K562 (cell line): ENCODE results near the gene ZSCAN26. TPM values are rescaled to one million over a fixed set of nuclear protein-coding genes. Genes with fewer than 3 reads are reported as not detected.

Experiments used
- CXXC5 ChIP-seq: fragments of 250-450 bp; sonication (Bioruptor Pico); IDR thresholded peaks from 2 replicates; pipeline ENCODE4 v1.8.0; 2022; ENCODE audit warnings: inconsistent platforms, mild to moderate bottlenecking, moderate library complexity
- ETV6 ChIP-seq, 3 experiments: fragments of 150-350 bp in 1 of 3; sonication (generic) in 1 of 3; formaldehyde crosslinking in 1 of 3; IDR thresholded peaks; 2 replicates each; pipeline versions ENCODE4 v1.6.1 to v1.8.0; 2014 to 2022; ENCODE audit warnings: borderline replicate concordance in 2 of 3, low read depth in 2 of 3, antibody characterized with exemption in 1 of 3, low read length in 1 of 3, mild to moderate bottlenecking in 1 of 3, missing genetic modification reagents in 1 of 3
- JUND ChIP-seq, 2 experiments: IDR thresholded peaks; 2 replicates in 1 of 2; 3 replicates in 1 of 2; pipeline ENCODE4 v1.6.1; 2011; ENCODE audit warnings: borderline replicate concordance in 2 of 2, low read depth in 2 of 2, low read length in 2 of 2, improper control_type of control experiment in 1 of 2, missing biosample characterization in 1 of 2, missing genetic modification characterization in 1 of 2, missing genetic modification reagents in 1 of 2
- KLF6 ChIP-seq: fragments of 250-450 bp; sonication (Bioruptor Pico); IDR thresholded peaks from 2 replicates; pipeline ENCODE4 v1.4.0; 2020; ENCODE audit warnings: mild to moderate bottlenecking, moderate library complexity, borderline replicate concordance
- PRDM10 ChIP-seq: fragments of 450-650 bp; IDR thresholded peaks from 2 replicates; pipeline ENCODE4 v1.6.1; 2018; ENCODE audit not compliant: partially characterized antibody
- RCOR1 ChIP-seq, 2 experiments: IDR thresholded peaks; 2 replicates each; pipeline ENCODE4 v1.6.1; 2012; ENCODE audit warnings: low read depth in 2 of 2, low read length in 2 of 2, borderline replicate concordance in 1 of 2, improper control_type of control experiment in 1 of 2
- SIN3A ChIP-seq, 2 experiments: fragments of 150-350 bp in 1 of 2; IDR thresholded peaks; 2 replicates each; pipeline ENCODE4 v1.6.1; 2011 to 2016; ENCODE audit warnings: borderline replicate concordance in 2 of 2, low read depth in 2 of 2, low read length in 2 of 2, mild to moderate bottlenecking in 2 of 2, moderate library complexity in 2 of 2; ENCODE audit not compliant: control insufficient read depth in 1 of 2
- SMARCC2 ChIP-seq: fragments of 450-650 bp; IDR thresholded peaks from 2 replicates; pipeline ENCODE4 v1.6.1; 2017; ENCODE audit warnings: antibody characterized with exemption, moderate library complexity, mild to moderate bottlenecking, low read depth
- TRIM24 ChIP-seq, 2 experiments: fragments of 450-650 bp; IDR thresholded peaks; 2 replicates each; pipeline ENCODE4 v1.6.1; 2016
- ZFX ChIP-seq: sonication (generic); formaldehyde crosslinking; IDR thresholded peaks from 2 replicates; pipeline ENCODE4 v1.8.0; 2022; ENCODE audit warnings: mild to moderate bottlenecking, missing genetic modification reagents, moderate library complexity
- ZNF239 ChIP-seq: fragments of 250-450 bp; sonication (Bioruptor Pico); IDR thresholded peaks from 2 replicates; pipeline ENCODE4 v1.4.0; 2020; ENCODE audit warnings: mild to moderate bottlenecking
- ZNF589 ChIP-seq: fragments of 200-800 bp; sonication (Bioruptor generic); IDR thresholded peaks from 2 replicates; pipeline ENCODE4 v1.6.1; 2016; ENCODE audit warnings: low read depth, missing genetic modification characterization, missing compliant biosample characterization
- ZNF76 ChIP-seq: fragments of 250-450 bp; sonication (Bioruptor Pico); IDR thresholded peaks from 2 replicates; pipeline ENCODE4 v1.4.0; 2020; ENCODE audit warnings: mild to moderate bottlenecking, moderate library complexity, borderline replicate concordance
- polyA plus RNA-seq, 8 experiments: library from polyadenylated mRNA; depleted of rRNA in 4 of 8; stranded (reverse) in 5 of 8; unstranded in 3 of 8; fragments of >200 nt; fragmentation: Nextera tagmentation in 2 of 8; fragmentation: Illumina TruSeq in 1 of 8; extraction: Ambion mirVana in 2 of 8; extraction: Trizol in 1 of 8; gene quantifications; 2 replicates each; pipeline versions ENCODE4 v1.2.1 to v1.2.3, GENCODE V29; 2011 to 2014; ENCODE audit warnings: inconsistent platforms in 1 of 8, missing spikeins in 1 of 8
- total RNA-seq, 7 experiments: library from RNA; depleted of rRNA in 6 of 7; stranded (reverse); fragments of >200 nt in 6 of 7; fragmentation: Illumina TruSeq in 2 of 7; extraction: Trizol in 2 of 7; gene quantifications; 2 replicates each; pipeline versions ENCODE4 v1.2.1 to v1.2.3, GENCODE V29; 2011 to 2021; ENCODE audit warnings: low replicate concordance in 1 of 7
- TF ChIP-seq, protein P1 (sequence below): fragments of 250-450 bp; sonication (Bioruptor Pico); IDR thresholded peaks from 2 replicates; pipeline ENCODE4 v1.9.0; 2021; ENCODE audit warnings: mild to moderate bottlenecking, inconsistent platforms
- TF ChIP-seq, protein P2 (sequence below): fragments of 450-650 bp; formaldehyde crosslinking; IDR thresholded peaks from 2 replicates; pipeline ENCODE4 v1.4.0; 2020; ENCODE audit warnings: mild to moderate bottlenecking

The ZSCAN26 gene
- total and polyA plus RNA-seq, 9 of the 15 experiments (the other 6 are each of a cell fraction or from before 2014, with no cell fraction given): 5.9 to 14.2 (median 10.5) TPM

DNA sequence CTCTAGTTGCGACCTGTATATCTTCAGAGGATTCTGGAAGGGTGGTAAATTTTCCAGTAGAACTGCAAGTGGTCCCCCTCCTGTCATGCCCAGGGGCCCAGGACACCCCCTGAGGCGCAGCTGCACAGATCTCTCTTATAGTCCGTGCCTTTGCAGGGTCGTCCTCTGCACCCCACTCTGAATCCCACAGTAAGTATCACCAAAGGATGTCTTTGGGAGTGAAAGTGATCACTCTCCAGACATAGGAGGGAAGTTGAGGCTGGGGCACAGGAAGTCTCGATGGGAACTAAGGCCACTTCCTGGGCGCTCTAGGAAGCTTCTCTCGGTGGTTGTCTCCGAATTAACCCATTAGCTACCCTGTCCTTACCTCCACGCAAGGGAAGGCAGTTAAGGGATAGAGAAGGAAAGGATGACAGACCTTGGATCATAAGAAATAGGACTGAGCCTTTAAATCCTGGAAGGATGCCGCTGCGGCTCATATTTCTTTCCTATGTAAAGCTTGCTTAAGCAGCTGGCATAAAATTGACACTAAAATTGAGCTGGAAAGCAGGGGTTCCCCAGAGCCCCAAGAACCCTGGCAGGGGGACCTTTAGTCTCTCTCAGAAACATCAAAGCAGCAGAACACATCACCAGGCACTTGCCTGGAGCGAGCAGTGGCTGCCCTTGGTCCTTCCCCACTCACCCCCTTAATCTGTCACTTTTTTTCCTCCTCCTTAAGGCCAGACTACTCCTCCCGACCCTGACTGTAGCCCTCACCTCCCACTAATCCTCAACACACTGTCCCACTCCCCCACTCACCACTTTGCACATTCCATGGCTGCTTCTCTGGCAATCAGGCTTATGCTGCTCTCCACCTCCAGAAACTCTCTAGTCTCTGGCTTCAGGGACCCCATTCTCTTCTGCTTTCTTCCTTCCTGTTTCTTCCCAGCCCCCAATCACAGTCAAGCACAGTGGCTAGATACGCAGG lies 14.7 kb upstream of the ZSCAN26 start, which contains the start of gene ZKSCAN4 (continued):
- peak; percentile 70 for TF ChIP-seq PRDM10
- TF ChIP-seq, protein P1, sequence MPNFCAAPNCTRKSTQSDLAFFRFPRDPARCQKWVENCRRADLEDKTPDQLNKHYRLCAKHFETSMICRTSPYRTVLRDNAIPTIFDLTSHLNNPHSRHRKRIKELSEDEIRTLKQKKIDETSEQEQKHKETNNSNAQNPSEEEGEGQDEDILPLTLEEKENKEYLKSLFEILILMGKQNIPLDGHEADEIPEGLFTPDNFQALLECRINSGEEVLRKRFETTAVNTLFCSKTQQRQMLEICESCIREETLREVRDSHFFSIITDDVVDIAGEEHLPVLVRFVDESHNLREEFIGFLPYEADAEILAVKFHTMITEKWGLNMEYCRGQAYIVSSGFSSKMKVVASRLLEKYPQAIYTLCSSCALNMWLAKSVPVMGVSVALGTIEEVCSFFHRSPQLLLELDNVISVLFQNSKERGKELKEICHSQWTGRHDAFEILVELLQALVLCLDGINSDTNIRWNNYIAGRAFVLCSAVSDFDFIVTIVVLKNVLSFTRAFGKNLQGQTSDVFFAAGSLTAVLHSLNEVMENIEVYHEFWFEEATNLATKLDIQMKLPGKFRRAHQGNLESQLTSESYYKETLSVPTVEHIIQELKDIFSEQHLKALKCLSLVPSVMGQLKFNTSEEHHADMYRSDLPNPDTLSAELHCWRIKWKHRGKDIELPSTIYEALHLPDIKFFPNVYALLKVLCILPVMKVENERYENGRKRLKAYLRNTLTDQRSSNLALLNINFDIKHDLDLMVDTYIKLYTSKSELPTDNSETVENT (CRISPR knock-in tag): peak; percentile 98
- TF ChIP-seq CXXC5: peak; percentile 53; the same call in 1 of the 2 replicates
- TF ChIP-seq TRIM24 (IDR thresholded peaks at IDR 0.05): peak in 1 of 2 experiments; percentile 93; a peak in 2 of 4 replicates
- TF ChIP-seq ZFX (CRISPR knock-in tag): peak; percentile 51
- TF ChIP-seq ZNF76 (CRISPR knock-in tag): 0 out of 2 replicates have a peak, but pooled peaks have one; percentile 22
- no peak for TF ChIP-seq ETV6 (IDR thresholded peaks at IDR 0.05; ENCODE audit: borderline replicate concordance in 1 of 2, low read depth in 2 of 2, low read length in 1 of 2)
- TF ChIP-seq ETV6 (CRISPR knock-in tag; IDR thresholded peaks at IDR 0.05; ENCODE audit: borderline replicate concordance): no peak
- TF ChIP-seq ZNF239 (CRISPR knock-in tag): 0 out of 2 replicates have a peak, but pooled peaks have one; percentile 9
- peak; percentile 73 for TF ChIP-seq JUND (IDR thresholded peaks at IDR 0.05; ENCODE audit: borderline replicate concordance, low read depth, low read length)
- TF ChIP-seq JUND (tag; IDR thresholded peaks at IDR 0.05; ENCODE audit: borderline replicate concordance, low read depth, low read length): peak; percentile 43; the same call in 1 of the 3 replicates
- TF ChIP-seq RCOR1 (IDR thresholded peaks at IDR 0.05; ENCODE audit: borderline replicate concordance in 1 of 2, low read depth in 2 of 2, low read length in 2 of 2): no peak
- TF ChIP-seq ZNF589 (CRISPR knock-in tag): 0 out of 2 replicates have a peak, but pooled peaks have one; percentile 16
- peak; percentile 17; the same call in 1 of the 2 replicates for TF ChIP-seq SMARCC2
- TF ChIP-seq KLF6: peak; percentile 66; the same call in 1 of the 2 replicates
- TF ChIP-seq, protein P2, sequence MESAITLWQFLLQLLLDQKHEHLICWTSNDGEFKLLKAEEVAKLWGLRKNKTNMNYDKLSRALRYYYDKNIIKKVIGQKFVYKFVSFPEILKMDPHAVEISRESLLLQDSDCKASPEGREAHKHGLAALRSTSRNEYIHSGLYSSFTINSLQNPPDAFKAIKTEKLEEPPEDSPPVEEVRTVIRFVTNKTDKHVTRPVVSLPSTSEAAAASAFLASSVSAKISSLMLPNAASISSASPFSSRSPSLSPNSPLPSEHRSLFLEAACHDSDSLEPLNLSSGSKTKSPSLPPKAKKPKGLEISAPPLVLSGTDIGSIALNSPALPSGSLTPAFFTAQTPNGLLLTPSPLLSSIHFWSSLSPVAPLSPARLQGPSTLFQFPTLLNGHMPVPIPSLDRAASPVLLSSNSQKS (CRISPR knock-in tag): no peak
- TF ChIP-seq SIN3A (IDR thresholded peaks at IDR 0.05; ENCODE audit: borderline replicate concordance in 2 of 2, control insufficient read depth in 1 of 2, low read depth in 2 of 2, low read length in 2 of 2): peak; percentile 75 to 82; a peak in 3 of 4 replicates
